Astrocyte (in vitro differentiated cells and primary cell): ENCODE data around the gene SLC47A1. TPM values are rescaled to one million over a fixed set of nuclear protein-coding genes. Genes with fewer than 3 reads are reported as not detected.

ENCODE experiments used
- DNase-seq: peaks from one replicate; pipeline ENCODE4 v3.0.0-alpha.2; 2010; ENCODE audit warnings: low read depth
- FAIRE-seq: peaks from 2 replicates; lab custom pipeline; 2011; peaks lifted over from hg19 to GRCh38; lab: Jason Lieb, UNC
- H2AFZ ChIP-seq: 2 replicates; pipeline ENCODE4 v1.6.0; 2012; ENCODE audit warnings: low read depth, low read length, inconsistent platforms
- H3K27ac ChIP-seq: 2 replicates; pipeline ENCODE4 v1.5.1; 2011; ENCODE audit warnings: low read depth, low read length, inconsistent platforms
- H3K27me3 ChIP-seq: 2 replicates; pipeline ENCODE4 v1.6.0; 2011; ENCODE audit warnings: low read length, inconsistent platforms; ENCODE audit not compliant: insufficient read depth
- H3K36me3 ChIP-seq: 2 replicates; pipeline ENCODE4 v1.5.1; 2011; ENCODE audit warnings: low read length, inconsistent platforms; ENCODE audit not compliant: insufficient read depth
- H3K4me1 ChIP-seq: 2 replicates; pipeline ENCODE4 v1.5.1; 2011; ENCODE audit warnings: low read length, inconsistent platforms; ENCODE audit not compliant: insufficient read depth
- H3K4me2 ChIP-seq: 2 replicates; pipeline ENCODE4 v1.6.0; 2012; ENCODE audit warnings: low read length, inconsistent platforms
- H3K4me3 ChIP-seq: 2 replicates; pipeline ENCODE4 v1.5.1; 2011; ENCODE audit warnings: low read depth, mild to moderate bottlenecking, low read length, inconsistent platforms; ENCODE audit not compliant: insufficient read depth
- H3K79me2 ChIP-seq: 2 replicates; pipeline ENCODE4 v1.6.0; 2012; ENCODE audit warnings: mild to moderate bottlenecking, low read length, inconsistent platforms; ENCODE audit not compliant: insufficient read depth
- H3K9ac ChIP-seq: 2 replicates; pipeline ENCODE4 v1.6.0; 2012; ENCODE audit warnings: mild to moderate bottlenecking, low read length, inconsistent platforms
- H3K9me3 ChIP-seq: 2 replicates; pipeline ENCODE4 v1.5.1; 2012; ENCODE audit warnings: low read depth, mild to moderate bottlenecking, low read length, inconsistent platforms; ENCODE audit not compliant: insufficient read depth
- H4K20me1 ChIP-seq: 2 replicates; pipeline ENCODE4 v1.6.0; 2012; ENCODE audit warnings: low read length, inconsistent platforms; ENCODE audit not compliant: insufficient read depth
- H3K27ac Mint-ChIP-seq: one replicate; pipeline ENCODE4 v1.8.0; 2021; ENCODE audit warnings: mild to moderate bottlenecking, mixed read lengths; ENCODE audit not compliant: unreplicated experiment
- H3K27me3 Mint-ChIP-seq: one replicate; pipeline ENCODE4 v1.8.0; 2021; ENCODE audit warnings: low read depth, mixed read lengths; ENCODE audit not compliant: unreplicated experiment
- H3K36me3 Mint-ChIP-seq: one replicate; pipeline ENCODE4 v1.8.0; 2021; ENCODE audit warnings: low read depth, mixed read lengths; ENCODE audit not compliant: unreplicated experiment
- H3K4me1 Mint-ChIP-seq: one replicate; pipeline ENCODE4 v1.8.0; 2021; ENCODE audit warnings: low read depth, mixed read lengths; ENCODE audit not compliant: unreplicated experiment
- H3K4me3 Mint-ChIP-seq: one replicate; pipeline ENCODE4 v1.8.0; 2021; ENCODE audit warnings: mild to moderate bottlenecking, moderate library complexity, mixed read lengths; ENCODE audit not compliant: unreplicated experiment
- H3K9me3 Mint-ChIP-seq: one replicate; pipeline ENCODE4 v1.8.0; 2021; ENCODE audit warnings: mild to moderate bottlenecking, mixed read lengths; ENCODE audit not compliant: unreplicated experiment
- EZH2 ChIP-seq: IDR thresholded peaks from 2 replicates; pipeline ENCODE4 v1.6.1; 2012; ENCODE audit warnings: mild to moderate bottlenecking, low read length, inconsistent platforms; ENCODE audit not compliant: insufficient read depth
- total RNA-seq: library from RNA; stranded (reverse); gene quantifications from 2 replicates; pipeline ENCODE4 v1.2.1, GENCODE V29; 2021
- TF ChIP-seq, protein P1 (sequence below): IDR thresholded peaks from 2 replicates; pipeline ENCODE4 v1.5.1; 2011; ENCODE audit warnings: low read depth, mild to moderate bottlenecking, inconsistent platforms, low read length, moderate library complexity; ENCODE audit not compliant: insufficient read depth

Gene SLC47A1
- total RNA-seq, 1 donor from 2014 or later, result 0.75 TPM

- Histone ChIP-seq H3K79me2 (no peaks in the 10 kb centered on the region), H3K27me3 (peaks cover 18% of the 10 kb centered on the region), H3K4me2 (no peak overlapping the region), H3K36me3 (no peaks in the 10 kb centered on the region), H3K9me3 (no peaks in the 10 kb centered on the region), H4K20me1 (no peaks in the 10 kb centered on the region), H3K4me3 (no peak overlapping the region), H3K27ac (no peak overlapping the region), H3K4me1 (no peaks in the 10 kb centered on the region), H3K9ac (no peak overlapping the region), H2AFZ (no peak overlapping the region)
- FAIRE-seq (no peak), DNase-seq (no peak)
- Mint-ChIP-seq H3K4me1 (no peaks in the 10 kb centered on the region), H3K36me3 (no peaks in the 10 kb centered on the region), H3K27me3 (peaks cover 62% of the 10 kb centered on the region), H3K4me3 (no peak overlapping the region), H3K9me3 (peaks cover 11% of the 10 kb centered on the region), H3K27ac (no peak overlapping the region)
- TF ChIP-seq EZH2, result no peak
- TF ChIP-seq, protein P1, sequence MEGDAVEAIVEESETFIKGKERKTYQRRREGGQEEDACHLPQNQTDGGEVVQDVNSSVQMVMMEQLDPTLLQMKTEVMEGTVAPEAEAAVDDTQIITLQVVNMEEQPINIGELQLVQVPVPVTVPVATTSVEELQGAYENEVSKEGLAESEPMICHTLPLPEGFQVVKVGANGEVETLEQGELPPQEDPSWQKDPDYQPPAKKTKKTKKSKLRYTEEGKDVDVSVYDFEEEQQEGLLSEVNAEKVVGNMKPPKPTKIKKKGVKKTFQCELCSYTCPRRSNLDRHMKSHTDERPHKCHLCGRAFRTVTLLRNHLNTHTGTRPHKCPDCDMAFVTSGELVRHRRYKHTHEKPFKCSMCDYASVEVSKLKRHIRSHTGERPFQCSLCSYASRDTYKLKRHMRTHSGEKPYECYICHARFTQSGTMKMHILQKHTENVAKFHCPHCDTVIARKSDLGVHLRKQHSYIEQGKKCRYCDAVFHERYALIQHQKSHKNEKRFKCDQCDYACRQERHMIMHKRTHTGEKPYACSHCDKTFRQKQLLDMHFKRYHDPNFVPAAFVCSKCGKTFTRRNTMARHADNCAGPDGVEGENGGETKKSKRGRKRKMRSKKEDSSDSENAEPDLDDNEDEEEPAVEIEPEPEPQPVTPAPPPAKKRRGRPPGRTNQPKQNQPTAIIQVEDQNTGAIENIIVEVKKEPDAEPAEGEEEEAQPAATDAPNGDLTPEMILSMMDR, result no peak
These were observed 19.4 kb downstream of the SLC47A1 start for GRCh38 chr17:19553036-19553435.

DNA sequence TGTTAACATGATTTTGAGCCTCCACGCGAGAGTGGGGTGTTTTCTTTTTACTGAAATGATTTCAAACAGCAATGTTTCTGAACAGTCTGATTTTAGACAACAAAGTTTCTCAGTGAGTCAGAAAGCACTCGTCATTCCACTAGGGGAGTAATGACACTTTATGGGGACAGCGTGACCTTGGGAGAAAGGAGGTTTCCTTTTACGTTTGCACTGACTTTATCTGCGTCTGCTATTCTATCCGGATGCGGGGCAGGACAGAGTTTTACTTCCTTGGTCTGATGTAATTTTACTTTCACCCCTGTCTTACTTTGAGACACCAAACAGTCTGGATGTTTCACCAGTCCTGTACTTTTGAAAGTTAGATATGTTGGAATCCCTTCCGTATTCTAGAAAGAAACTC is 20.7 kb downstream of the SLC47A1 start:
- Histone ChIP-seq H3K9me3 (no peaks in the 10 kb centered on the region), H3K4me3 (no peak overlapping the region), H4K20me1 (no peaks in the 10 kb centered on the region), H3K27me3 (peaks cover 18% of the 10 kb centered on the region), H3K4me1 (no peaks in the 10 kb centered on the region), H3K9ac (no peak overlapping the region), H3K79me2 (no peaks in the 10 kb centered on the region), H3K4me2 (no peak overlapping the region), H3K27ac (no peak overlapping the region), H2AFZ (no peak overlapping the region), H3K36me3 (no peaks in the 10 kb centered on the region)
- H3K4me1 Mint-ChIP-seq, result no peaks in the 10 kb centered on the region
- peaks cover 13% of the 10 kb centered on the region for H3K9me3 Mint-ChIP-seq
- H3K4me3 Mint-ChIP-seq, result no peak overlapping the region
- TF ChIP-seq, protein P1, result no peak
- TF ChIP-seq EZH2, result no peak
- DNase-seq, result no peak
- H3K36me3 Mint-ChIP-seq, result no peaks in the 10 kb centered on the region
- H3K27ac Mint-ChIP-seq, result no peak overlapping the region
- peaks cover 56% of the 10 kb centered on the region for H3K27me3 Mint-ChIP-seq
- no peak for FAIRE-seq

DNA sequence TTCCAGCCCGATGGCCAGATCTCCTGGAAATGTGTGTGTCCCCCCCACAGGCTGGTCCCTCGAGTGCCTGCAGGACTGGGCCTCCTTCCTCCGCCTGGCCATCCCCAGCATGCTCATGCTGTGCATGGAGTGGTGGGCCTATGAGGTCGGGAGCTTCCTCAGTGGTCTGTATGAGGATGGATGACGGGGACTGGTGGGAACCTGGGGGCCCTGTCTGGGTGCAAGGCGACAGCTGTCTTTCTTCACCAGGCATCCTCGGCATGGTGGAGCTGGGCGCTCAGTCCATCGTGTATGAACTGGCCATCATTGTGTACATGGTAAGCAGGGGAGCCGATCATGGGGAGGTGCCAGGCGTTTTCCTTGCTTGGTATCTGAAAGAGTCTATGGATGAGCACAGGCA is 22.1 kb downstream of the SLC47A1 start:
- Histone ChIP-seq H3K4me1 (no peaks in the 10 kb centered on the region), H3K9me3 (no peaks in the 10 kb centered on the region), H3K9ac (no peak overlapping the region), H2AFZ (no peak overlapping the region), H4K20me1 (no peaks in the 10 kb centered on the region), H3K27ac (no peak overlapping the region), H3K27me3 (peaks cover 17% of the 10 kb centered on the region), H3K79me2 (no peaks in the 10 kb centered on the region), H3K36me3 (no peaks in the 10 kb centered on the region), H3K4me2 (no peak overlapping the region), H3K4me3 (no peak overlapping the region)
- no peak overlapping the region for H3K4me3 Mint-ChIP-seq
- H3K27ac Mint-ChIP-seq, result no peak overlapping the region
- TF ChIP-seq EZH2, result no peak
- TF ChIP-seq, protein P1, result no peak
- FAIRE-seq, result no peak
- no peaks in the 10 kb centered on the region for H3K36me3 Mint-ChIP-seq
- H3K4me1 Mint-ChIP-seq, result no peaks in the 10 kb centered on the region
- no peak for DNase-seq
- peaks cover 53% of the 10 kb centered on the region for H3K27me3 Mint-ChIP-seq
- peaks cover 13% of the 10 kb centered on the region for H3K9me3 Mint-ChIP-seq
